Coronary artery (tissue), 2 donors: Measurements from ENCODE around the gene CRAT.
"Not testable (repeated sequence)": the region's sequence is repeated elsewhere in the genome, so short reads cannot be mapped to it uniquely, and the experiment has no call there.

Experiments used
- DNase-seq: peaks from one replicate; pipeline ENCODE4 v3.0.0-alpha.2; 2017; ENCODE audit warnings: low spot score
- H3K27ac ChIP-seq, 2 donors: fragments of 200-600 bp; sonication (generic); one replicate each; pipeline ENCODE4 v1.5.1; 2016 to 2019
- H3K4me3 ChIP-seq: fragments of 200-600 bp; sonication (generic); 2 replicates; pipeline ENCODE4 v1.5.1; 2016; ENCODE audit warnings: mild to moderate bottlenecking, moderate library complexity
- TF ChIP-seq, protein P1 (sequence below): fragments of 200-600 bp; sonication (generic); IDR thresholded peaks from one replicate; pipeline ENCODE4 v1.5.1; 2019; ENCODE audit warnings: antibody characterized with exemption

The CRAT gene

DNA sequence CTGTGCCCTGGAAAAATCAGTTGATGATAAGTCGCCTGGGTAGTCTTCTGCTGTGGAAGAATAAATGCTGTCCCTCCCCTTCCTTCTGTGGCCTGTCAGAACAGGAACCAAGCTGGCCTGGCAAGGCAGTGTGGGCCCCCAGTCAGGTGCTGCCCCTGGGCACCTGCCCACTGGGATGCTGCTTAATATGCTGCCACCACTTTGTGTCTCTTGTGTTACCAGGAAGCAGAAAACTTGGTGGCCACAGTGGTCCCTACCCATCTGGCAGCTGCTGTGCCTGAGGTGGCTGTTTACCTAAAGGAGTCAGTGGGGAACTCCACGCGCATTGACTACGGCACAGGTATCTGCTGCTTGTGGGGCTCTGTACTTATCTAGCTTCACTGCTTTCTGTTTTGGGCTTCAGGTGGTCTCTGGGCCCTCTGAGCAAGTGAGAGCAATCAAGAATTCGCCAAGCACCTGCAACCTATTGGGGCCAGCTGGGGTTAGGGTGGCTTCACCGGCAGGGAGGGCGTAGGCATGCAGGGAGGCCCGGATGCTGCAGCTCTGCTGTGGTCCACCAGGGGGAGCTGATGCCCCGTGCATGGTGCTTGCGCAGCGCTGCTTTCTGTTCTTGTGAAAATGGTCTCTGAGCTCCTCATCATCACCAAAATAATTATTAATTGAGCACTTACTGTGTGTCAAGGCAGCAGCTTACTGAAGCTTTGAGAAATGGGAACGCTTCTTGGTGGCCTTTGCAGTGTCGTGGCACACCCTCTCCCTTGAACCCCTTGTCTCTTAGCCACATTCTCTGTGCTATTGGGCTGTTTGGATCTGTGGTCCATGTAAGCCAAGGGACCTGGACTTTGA lies 20.9 kb upstream of the CRAT start:
- TF ChIP-seq, protein P1, sequence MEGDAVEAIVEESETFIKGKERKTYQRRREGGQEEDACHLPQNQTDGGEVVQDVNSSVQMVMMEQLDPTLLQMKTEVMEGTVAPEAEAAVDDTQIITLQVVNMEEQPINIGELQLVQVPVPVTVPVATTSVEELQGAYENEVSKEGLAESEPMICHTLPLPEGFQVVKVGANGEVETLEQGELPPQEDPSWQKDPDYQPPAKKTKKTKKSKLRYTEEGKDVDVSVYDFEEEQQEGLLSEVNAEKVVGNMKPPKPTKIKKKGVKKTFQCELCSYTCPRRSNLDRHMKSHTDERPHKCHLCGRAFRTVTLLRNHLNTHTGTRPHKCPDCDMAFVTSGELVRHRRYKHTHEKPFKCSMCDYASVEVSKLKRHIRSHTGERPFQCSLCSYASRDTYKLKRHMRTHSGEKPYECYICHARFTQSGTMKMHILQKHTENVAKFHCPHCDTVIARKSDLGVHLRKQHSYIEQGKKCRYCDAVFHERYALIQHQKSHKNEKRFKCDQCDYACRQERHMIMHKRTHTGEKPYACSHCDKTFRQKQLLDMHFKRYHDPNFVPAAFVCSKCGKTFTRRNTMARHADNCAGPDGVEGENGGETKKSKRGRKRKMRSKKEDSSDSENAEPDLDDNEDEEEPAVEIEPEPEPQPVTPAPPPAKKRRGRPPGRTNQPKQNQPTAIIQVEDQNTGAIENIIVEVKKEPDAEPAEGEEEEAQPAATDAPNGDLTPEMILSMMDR, result peak; percentile 91
- Histone ChIP-seq H3K27ac (no peak overlapping the region), H3K4me3 (no peak overlapping the region)
- DNase-seq, result peak; percentile 79

GRCh38 chr9:129130791-129131190 lies 20.2 kb upstream of the CRAT start:
- TF ChIP-seq, protein P1, result no peak
- Histone ChIP-seq H3K27ac (no peak overlapping the region), H3K4me3 (no peak overlapping the region)
- DNase-seq, result no peak

DNA sequence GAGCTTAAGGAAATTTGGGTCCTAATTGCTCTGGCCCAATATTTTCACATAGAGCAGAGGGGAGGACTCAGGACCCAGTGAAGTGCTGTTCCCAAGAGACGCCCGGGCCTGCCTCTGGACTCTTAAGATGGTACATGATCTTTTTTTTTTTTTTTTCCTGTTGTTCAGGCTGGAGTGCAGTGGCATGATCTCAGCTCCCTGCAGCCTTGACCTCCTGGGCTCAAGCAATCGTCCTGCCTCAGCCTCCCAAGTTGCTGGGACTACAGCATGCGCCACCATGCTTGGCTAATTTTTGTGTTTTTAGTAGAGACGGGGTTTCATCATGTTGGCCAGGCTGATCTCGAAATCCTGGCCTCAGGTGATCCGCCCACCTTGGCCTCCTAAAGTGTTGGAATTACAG lies 19.7 kb upstream of the CRAT start:
- not testable (repeated sequence) for H3K27ac ChIP-seq, H3K4me3 ChIP-seq, DNase-seq

DNA sequence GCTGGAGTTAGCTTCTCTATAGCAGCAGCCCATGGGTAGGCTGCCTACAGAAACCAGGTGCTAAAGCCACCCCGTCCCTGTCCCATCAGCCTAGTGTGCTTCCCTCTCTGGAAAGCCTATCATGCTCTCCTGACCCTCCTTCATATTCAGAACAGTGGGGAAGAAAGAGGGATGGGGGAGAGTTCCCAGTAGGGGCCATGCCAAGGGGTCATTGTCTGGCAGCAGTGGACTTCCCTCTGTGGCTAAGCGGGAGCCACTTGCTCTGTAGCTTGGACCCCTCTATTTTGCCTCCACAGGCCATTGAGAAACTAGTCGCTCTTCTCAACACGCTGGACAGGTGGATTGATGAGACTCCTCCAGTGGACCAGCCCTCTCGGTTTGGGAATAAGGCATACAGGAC lies 18.1 kb upstream of the CRAT start:
- TF ChIP-seq, protein P1, result no peak
- H3K27ac ChIP-seq, result no peak overlapping the region
- DNase-seq, result peak; percentile 63
- H3K4me3 ChIP-seq, result no peak overlapping the region

GRCh38 chr9:129126749-129127618 lies 16.4 kb upstream of the CRAT start:
- H3K4me3 ChIP-seq, result no peak overlapping the region
- TF ChIP-seq, protein P1, result no peak
- peak; percentile 69 for DNase-seq
- H3K27ac ChIP-seq, result peak overlapping the region in 1 of 2 donors; percentile 17

GRCh38 chr9:129125478-129125877 lies 14.9 kb upstream of the CRAT start:
- DNase-seq, result no peak
- no peak overlapping the region for H3K27ac ChIP-seq
- TF ChIP-seq, protein P1, result no peak
- no peak overlapping the region for H3K4me3 ChIP-seq

- DNase-seq, result no peak
- TF ChIP-seq, protein P1, result no peak
- H3K27ac ChIP-seq, result no peak overlapping the region
- H3K4me3 ChIP-seq, result no peak overlapping the region
Observed at GRCh38 chr9:129124506-129125069, 14.0 kb upstream of the CRAT start.

DNA sequence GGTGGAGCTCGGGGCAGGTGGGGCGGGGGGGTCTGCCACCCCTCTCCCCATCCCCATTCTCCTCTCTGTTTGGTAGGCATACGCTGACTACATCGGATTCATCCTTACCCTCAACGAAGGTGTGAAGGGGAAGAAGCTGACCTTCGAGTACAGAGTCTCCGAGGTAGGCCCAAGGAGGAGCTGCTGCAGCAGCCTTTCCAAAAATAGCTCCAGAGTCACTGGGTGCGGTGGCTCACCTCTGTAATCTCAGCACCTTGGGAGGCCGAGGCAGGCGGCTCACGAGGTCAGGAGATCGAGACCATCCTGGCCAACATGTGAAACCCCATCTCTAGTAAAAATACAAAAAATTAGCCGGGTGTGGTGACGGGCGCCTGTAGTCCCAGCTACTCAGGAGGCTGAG lies 12.4 kb upstream of the CRAT start:
- not testable (repeated sequence) for DNase-seq, H3K27ac ChIP-seq, H3K4me3 ChIP-seq
